DMS153 (cell line): Measurements from ENCODE around the gene AQP9.
A peak's percentile ranks its signal among the peaks of the same experiment; 100 is the strongest.

Source experiments
- DNase-seq: peaks from one replicate; lab custom pipeline; 2025; lab: John Stamatoyannopoulos, UW

The AQP9 gene

DNA sequence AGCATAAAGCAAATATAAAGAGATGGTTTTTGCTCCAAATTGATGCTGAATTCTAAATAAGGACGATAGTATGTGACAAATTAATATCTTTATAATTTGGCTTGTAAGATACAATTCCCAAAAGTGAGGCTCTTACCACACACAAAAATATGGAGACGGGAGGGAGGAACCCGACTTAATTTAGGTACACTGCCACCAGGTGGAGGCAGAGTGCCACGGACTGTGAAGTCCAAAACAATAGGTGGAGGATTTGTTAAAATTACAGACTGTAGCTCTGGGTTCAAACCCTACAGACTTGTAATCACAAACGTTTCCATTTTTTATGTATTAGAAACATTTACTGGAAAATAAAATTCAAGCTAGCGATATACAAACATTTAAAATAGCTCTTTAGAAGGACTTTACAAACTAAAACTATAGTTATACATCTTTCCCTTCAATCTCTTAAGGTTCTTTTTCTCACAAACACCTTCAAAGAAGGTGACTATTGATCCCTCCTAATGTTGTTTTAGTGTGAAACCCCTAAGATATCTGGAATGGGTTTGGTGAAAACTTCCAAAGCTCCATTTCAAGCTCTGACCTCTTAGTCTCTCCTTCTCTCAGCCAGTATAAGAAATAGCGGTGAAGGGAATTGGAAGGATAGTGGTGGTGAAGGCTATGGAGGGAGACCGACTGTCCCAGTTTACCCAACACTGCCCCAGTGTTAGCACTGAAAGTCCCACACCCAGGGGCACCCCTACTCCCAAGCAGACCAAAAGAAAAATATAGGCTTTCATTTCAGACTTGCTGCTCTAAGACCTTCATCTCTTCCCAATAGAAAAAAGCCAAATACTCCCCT lies 89.7 kb downstream of the AQP9 start:
- DNase-seq, result peak; percentile 46

- no peak for DNase-seq
Observed at GRCh38 chr15:58228718-58229117, 90.5 kb downstream of the AQP9 start.

DNA sequence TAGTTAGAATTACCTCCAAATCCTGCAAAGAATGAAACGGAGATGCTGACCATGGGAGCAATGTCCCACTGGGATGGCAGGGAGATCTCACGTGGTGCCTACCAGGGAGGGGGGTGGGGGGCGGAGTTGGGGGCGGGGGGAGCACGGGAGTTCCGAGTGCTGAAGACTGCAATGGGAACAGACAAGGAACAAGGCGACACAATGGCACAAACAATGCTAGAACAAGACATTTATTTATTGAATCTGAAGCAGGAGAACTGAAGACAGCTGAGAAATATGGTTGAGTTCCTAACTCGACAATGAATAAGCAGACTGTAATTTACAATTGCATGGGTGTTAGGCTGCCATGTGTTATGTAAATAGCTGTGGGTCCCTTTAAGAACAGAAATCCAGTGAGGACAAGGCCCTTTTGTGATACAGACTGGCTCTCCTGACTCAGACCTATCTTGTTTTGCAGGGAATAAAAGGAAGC lies 91.2 kb downstream of the AQP9 start:
- no peak for DNase-seq

GRCh38 chr15:58232281-58233065 lies 94.3 kb downstream of the AQP9 start:
- no peak for DNase-seq

GRCh38 chr15:58233341-58233740 lies 95.2 kb downstream of the AQP9 start:
- DNase-seq, result no peak
